ENCODE results near the gene MPZ.

Gene MPZ

GRCh38 chr1:161314201-161314981, 4.6 kb upstream of the MPZ start, which contains the start of gene SDHC:
Gene SDHC (plus strand): TSS chr1:161314381. CDS start chr1:161314406, 25 bp downstream.
- peaks cover 3% of the 10 kb centered on the region; the same call in 1 of the 2 replicates for H3K36me3 ChIP-seq
- peak within 1 kb of the TSS; percentile 94 for H3K4me3 ChIP-seq (ENCODE audit: low read depth, low read length)
- peak; percentile 62 for TF ChIP-seq CTCF (IDR thresholded peaks at IDR 0.05; ENCODE audit: low read depth, low read length)
- no peaks in the 10 kb centered on the region for H3K9me3 ChIP-seq
- no peaks in the 10 kb centered on the region for H3K27me3 ChIP-seq
- 0 out of 2 replicates have a peak, but pooled peaks cover 2% of the 10 kb centered on the region for H3K4me1 ChIP-seq
- peak; percentile 92 for DNase-seq

- Histone ChIP-seq H3K27me3 (no peaks in the 10 kb centered on the region), H3K9me3 (no peaks in the 10 kb centered on the region), H3K36me3 (peaks cover 2% of the 10 kb centered on the region; the same call in 1 of the 2 replicates), H3K4me1 (0 out of 2 replicates have a peak, but pooled peaks cover 2% of the 10 kb centered on the region), H3K4me3 (ENCODE audit: low read depth, low read length) (peak overlapping the region; percentile 94)
- DNase-seq = no peak
- no peak for TF ChIP-seq CTCF (IDR thresholded peaks at IDR 0.05; ENCODE audit: low read depth, low read length)
These were observed 3.9 kb upstream of the MPZ start for GRCh38 chr1:161313554-161314200.

GRCh38 chr1:161311595-161312181, 1.9 kb upstream of the MPZ start:
- no peak for TF ChIP-seq CTCF (IDR thresholded peaks at IDR 0.05; ENCODE audit: low read depth, low read length)
- no peaks in the 10 kb centered on the region for H3K9me3 ChIP-seq
- peaks cover 9% of the 10 kb centered on the region for H3K4me1 ChIP-seq
- H3K27me3 ChIP-seq = no peaks in the 10 kb centered on the region
- H3K36me3 ChIP-seq = no peaks in the 10 kb centered on the region
- H3K4me3 ChIP-seq (ENCODE audit: low read depth, low read length) = no peak overlapping the region
- DNase-seq = no peak

- Histone ChIP-seq H3K4me1 (peaks cover 11% of the 10 kb centered on the region), H3K36me3 (no peaks in the 10 kb centered on the region), H3K9me3 (no peaks in the 10 kb centered on the region), H3K27me3 (no peaks in the 10 kb centered on the region), H3K4me3 (ENCODE audit: low read depth, low read length) (no peak overlapping the region)
- no peak for TF ChIP-seq CTCF (IDR thresholded peaks at IDR 0.05; ENCODE audit: low read depth, low read length)
- DNase-seq = no peak
These were observed 1.7 kb downstream of the MPZ start for GRCh38 chr1:161307892-161308638.

GRCh38 chr1:161307230-161307768, 2.5 kb downstream of the MPZ start:
- H3K27me3 ChIP-seq = no peaks in the 10 kb centered on the region
- H3K4me3 ChIP-seq (ENCODE audit: low read depth, low read length) = no peak overlapping the region
- peaks cover 11% of the 10 kb centered on the region for H3K4me1 ChIP-seq
- no peaks in the 10 kb centered on the region for H3K36me3 ChIP-seq
- no peak for TF ChIP-seq CTCF (IDR thresholded peaks at IDR 0.05; ENCODE audit: low read depth, low read length)
- no peaks in the 10 kb centered on the region for H3K9me3 ChIP-seq
- DNase-seq = peak; percentile 28

All from BE2C (cell line).